HEK293T (cell line): Measurements from ENCODE around the gene PHOX2A.

Experiments
- CTCF ChIA-PET: fragments of 350-600 bp; formaldehyde crosslinking; extraction: SDS; loops from one replicate; lab custom pipeline; 2021; ENCODE audit warnings: antibody characterized with exemption, inconsistent platforms; lab: Yijun Ruan, JAX
- POLR2A ChIA-PET: fragments of 350-600 bp; formaldehyde crosslinking; extraction: SDS; loops from one replicate; lab custom pipeline; 2020; ENCODE audit warnings: antibody characterized with exemption, inconsistent platforms; lab: Yijun Ruan, JAX
- DNase-seq: peaks from one replicate; pipeline ENCODE4 v3.0.0; 2012; ENCODE audit warnings: mixed read lengths; ENCODE audit errors: extremely low spot score
- ARNT ChIP-seq: fragments of 450-650 bp; IDR thresholded peaks from 2 replicates; pipeline ENCODE4 v1.6.1; 2017; ENCODE audit warnings: mild to moderate bottlenecking
- BHLHE40 ChIP-seq: fragments of 450-650 bp; IDR thresholded peaks from 2 replicates; pipeline ENCODE4 v1.6.1; 2016; ENCODE audit warnings: mild to moderate bottlenecking, moderate library complexity, borderline replicate concordance
- CTBP1 ChIP-seq: fragments of 450-650 bp; IDR thresholded peaks from 2 replicates; pipeline ENCODE4 v1.6.1; 2016; ENCODE audit warnings: borderline replicate concordance
- ELF4 ChIP-seq: fragments of 450-650 bp; IDR thresholded peaks from 2 replicates; pipeline ENCODE4 v1.6.1; 2017; ENCODE audit warnings: antibody characterized with exemption
- FOXA1 ChIP-seq: fragments of 450-650 bp; IDR thresholded peaks from 2 replicates; pipeline ENCODE4 v1.6.1; 2016; ENCODE audit warnings: mild to moderate bottlenecking
- FOXK2 ChIP-seq: fragments of 450-650 bp; IDR thresholded peaks from 2 replicates; pipeline ENCODE4 v1.6.1; 2016; ENCODE audit warnings: mild to moderate bottlenecking
- FOXM1 ChIP-seq: fragments of 450-650 bp; IDR thresholded peaks from 2 replicates; pipeline ENCODE4 v1.6.1; 2017; ENCODE audit warnings: mild to moderate bottlenecking, borderline replicate concordance
- HDGF ChIP-seq: fragments of 450-650 bp; IDR thresholded peaks from 2 replicates; pipeline ENCODE4 v1.6.1; 2017; ENCODE audit warnings: antibody characterized with exemption, borderline replicate concordance
- L3MBTL2 ChIP-seq: fragments of 450-650 bp; conservative IDR thresholded peaks from 2 replicates; pipeline ENCODE4 v1.6.1; 2016; ENCODE audit warnings: mild to moderate bottlenecking
- LEF1 ChIP-seq: fragments of 450-650 bp; IDR thresholded peaks from 2 replicates; pipeline ENCODE4 v1.6.1; 2017; ENCODE audit warnings: mild to moderate bottlenecking, borderline replicate concordance
- NFRKB ChIP-seq: fragments of 450-650 bp; IDR thresholded peaks from 2 replicates; pipeline ENCODE4 v1.6.1; 2016; ENCODE audit warnings: mild to moderate bottlenecking, moderate library complexity
- SP1 ChIP-seq: fragments of 450-650 bp; IDR thresholded peaks from 2 replicates; pipeline ENCODE4 v1.6.1; 2017
- SUZ12 ChIP-seq: fragments of 450-650 bp; IDR thresholded peaks from 2 replicates; pipeline ENCODE4 v1.6.1; 2016; ENCODE audit warnings: mild to moderate bottlenecking
- TARDBP ChIP-seq: fragments of 450-650 bp; IDR thresholded peaks from 2 replicates; pipeline ENCODE4 v1.6.1; 2016
- ZNF384 ChIP-seq: fragments of 450-650 bp; IDR thresholded peaks from 2 replicates; pipeline ENCODE4 v1.6.1; 2016
- TF ChIP-seq, protein P1 (sequence below): fragments of 450-650 bp; IDR thresholded peaks from 2 replicates; pipeline ENCODE4 v1.6.1; 2016

PHOX2A gene

DNA sequence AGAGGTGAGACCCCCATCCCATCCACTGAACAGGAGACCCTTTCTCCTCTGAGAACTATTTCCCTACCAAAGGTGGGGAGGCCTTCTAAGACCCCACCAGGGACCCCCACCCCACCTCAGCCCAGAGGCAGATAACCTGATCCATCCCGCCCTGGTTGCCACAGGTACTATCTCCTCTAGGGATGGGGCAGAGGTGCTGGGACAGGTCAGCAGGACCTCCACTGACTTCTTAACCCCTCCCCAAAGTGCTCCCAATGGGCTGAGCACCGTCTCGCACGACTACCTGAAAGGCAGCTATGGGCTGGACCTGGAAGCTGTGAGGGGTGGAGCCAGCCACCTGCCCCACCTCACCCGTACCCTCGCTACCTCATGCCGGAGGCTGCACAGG lies 15.1 kb downstream of the PHOX2A start:
- CTCF ChIA-PET: interaction anchor here (0.7 kb wide), 1 partner anchor 76 kb away, joined by 3 read pairs; no protein-coding TSS in a partner anchor
- TF ChIP-seq ZNF384 (no peak), NFRKB (no peak), CTBP1 (no peak), FOXA1 (no peak), FOXK2 (no peak), L3MBTL2 (no peak), ELF4 (no peak), LEF1 (no peak), TARDBP (no peak), FOXM1 (no peak), HDGF (no peak), BHLHE40 (no peak), SP1 (no peak), SUZ12 (no peak)
- no peak for DNase-seq
- POLR2A ChIA-PET: no interaction called here

DNA sequence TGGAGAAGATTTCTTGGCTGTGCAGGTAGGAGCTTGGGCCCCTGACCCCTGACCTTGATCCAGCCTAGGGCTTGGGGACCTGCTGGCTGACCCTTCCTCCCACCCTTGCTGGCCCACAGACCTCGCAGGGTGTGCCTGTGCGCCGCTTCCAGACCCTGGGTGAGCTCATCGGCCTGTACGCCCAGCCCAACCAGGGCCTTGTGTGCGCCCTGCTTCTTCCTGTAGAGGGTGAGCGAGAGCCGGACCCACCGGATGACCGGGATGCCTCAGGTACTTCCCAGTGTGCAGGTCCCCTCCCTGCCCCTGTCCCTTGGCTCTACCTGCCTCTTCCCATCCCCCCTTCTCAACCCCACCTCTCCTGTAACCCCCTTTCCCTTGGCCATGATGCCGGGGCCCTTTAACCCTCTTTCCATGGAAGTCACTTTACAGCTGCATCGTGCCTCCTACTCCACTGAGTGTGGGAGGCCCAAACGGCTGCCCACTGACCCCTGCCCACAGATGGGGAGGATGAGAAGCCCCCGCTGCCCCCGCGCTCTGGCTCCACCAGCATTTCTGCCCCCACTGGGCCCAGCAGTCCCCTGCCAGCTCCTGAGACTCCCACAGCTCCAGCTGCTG lies 15.6 kb downstream of the PHOX2A start:
- DNase-seq: no peak
- TF ChIP-seq FOXK2: no peak
- ChIA-PET POLR2A (no interaction called here), CTCF (no interaction called here)

DNA sequence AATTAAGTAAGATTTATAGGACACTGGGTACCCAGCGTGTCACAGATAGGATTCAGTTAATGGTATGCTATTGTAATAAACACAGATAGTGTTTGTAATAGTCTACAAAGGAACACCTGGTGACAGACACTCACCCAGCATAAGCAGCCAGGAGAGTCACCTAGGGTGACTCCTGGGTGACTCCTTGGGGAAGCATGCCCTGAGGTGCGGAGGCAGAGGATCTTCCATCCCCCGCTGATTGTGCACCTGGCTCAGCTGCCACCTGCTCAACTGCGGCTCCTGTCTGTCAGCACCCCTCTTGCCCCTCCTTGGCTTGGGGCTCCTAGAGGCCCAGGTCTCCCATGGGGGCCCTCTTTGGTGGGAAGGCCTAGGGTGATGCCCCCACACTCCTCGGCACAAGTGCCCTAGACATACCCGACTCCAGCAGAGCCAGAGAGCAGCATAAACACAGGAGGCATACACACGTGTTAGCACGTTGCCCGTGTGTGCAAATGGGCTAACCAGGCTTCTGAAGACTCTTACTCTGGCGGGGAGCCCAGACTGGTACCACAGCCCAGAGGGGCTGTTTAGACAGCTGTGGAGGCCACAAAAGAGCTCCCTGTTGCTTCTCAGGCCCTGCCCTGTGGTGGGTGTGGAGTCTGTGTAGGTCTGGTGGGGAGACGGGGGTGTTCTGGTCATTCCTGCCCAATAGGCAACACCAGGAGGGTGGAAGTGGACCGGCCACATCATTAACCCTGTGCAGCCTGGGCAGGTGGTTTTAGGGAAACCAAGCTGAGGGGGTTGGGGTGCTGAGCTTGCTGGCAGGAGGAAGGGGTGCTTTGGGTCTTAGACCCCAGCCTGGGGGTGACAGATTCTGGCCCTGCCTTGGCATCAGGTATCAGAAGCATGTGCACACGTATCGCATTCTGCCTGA lies 16.4 kb downstream of the PHOX2A start:
- TF ChIP-seq LEF1 (no peak), NFRKB (no peak), ELF4 (no peak), BHLHE40 (no peak), HDGF (no peak), ARNT (no peak)
- ChIA-PET CTCF (no interaction called here), POLR2A (interaction anchor here (6.4 kb wide), 1 partner anchor 9 kb away, joined by 45 read pairs; no protein-coding TSS in a partner anchor)
- no peak for DNase-seq

DNA sequence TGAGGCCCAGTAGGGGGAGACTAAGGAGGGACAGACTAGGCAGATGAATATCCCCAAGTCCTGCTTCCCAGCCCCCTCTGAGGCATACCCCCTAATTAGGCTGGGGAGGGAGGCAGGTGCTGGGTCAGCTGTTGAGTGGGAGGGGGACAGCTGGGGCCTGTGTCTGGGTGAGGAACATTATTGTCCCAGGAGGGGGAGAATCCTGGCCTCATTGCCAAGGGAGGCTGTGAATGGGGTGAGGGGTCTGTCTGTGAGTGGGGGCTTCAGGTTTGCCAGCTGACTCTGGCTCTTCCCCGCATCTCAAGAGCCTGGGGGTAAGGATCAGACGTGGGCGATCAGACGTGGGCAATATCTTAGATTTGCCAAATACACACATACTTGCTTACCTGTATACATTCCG lies 17.3 kb downstream of the PHOX2A start:
- POLR2A ChIA-PET: interaction anchor here (6.4 kb wide), 1 partner anchor 10 kb away, joined by 45 read pairs; no protein-coding TSS in a partner anchor
- TF ChIP-seq CTBP1: no peak
- CTCF ChIA-PET: no interaction called here
- no peak for DNase-seq

DNA sequence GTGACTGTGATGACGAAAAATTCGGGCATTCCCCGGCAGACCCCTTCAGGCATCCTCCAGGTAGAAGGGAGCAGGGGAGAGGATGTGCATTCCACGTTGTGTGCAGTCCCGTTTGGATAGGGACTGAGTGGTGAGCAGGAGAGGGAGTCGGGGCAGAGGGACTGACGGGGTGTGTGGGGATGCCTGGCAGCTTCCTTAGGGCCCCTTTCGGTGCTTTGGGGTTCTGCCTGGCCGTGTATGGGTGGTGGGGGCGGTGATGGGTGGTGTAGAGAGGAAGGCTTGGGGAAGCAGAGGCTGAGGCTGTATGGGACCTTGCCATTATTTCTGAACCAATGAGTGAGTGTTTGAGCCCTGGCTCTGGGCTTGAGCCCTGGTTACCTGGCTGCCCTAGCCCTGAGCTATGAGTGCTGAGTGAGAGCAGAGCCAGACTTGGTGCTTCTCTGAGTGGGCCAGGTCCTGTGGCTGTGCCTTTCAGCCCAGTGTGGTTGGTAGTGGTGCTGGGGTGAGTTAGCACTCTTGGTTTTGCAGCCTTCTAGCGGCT lies 18.5 kb downstream of the PHOX2A start:
- DNase-seq: no peak

DNA sequence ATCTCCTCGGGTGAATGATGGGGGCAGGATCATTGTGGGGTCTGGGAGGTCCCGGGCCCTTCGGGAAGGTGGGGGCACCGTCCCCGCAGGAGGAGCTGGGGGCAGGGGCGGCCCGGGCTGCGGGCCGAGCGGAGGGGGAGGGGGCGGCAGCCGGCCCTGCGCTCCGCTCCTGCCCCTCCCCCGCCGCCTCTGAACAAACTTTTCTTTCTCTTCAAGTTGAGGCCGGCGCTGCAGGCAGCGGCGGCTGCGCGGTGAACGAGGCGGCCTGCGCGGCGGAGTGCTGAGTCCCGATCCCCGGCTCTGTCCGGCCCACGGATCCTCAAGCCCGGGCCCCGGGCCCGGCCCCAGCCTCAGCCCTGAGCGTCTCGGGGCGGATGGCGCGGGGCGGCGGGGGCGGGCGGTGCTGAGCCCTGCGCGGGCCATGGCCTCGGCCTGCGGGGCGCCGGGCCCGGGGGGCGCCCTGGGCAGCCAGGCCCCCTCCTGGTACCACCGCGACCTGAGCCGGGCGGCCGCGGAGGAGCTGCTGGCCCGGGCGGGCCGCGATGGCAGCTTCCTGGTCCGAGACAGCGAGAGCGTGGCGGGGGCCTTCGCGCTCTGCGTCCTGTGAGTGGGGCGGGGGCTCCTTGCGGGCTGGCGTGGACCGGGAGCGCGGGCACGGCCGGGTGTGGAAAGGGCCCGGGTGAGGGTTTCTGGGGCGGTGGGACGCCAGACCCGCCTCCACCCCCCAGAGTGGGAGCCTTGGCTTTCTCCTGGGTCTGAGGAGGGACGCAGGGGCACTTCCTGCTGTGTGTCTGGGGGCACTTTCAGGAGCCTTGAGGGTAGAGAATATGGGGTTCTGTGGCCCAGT lies 19.2 kb downstream of the PHOX2A start, which contains the start of gene INPPL1:
Gene INPPL1, plus strand, starts transcription at position 204 of the 847 bp plus-strand sequence. Its CDS starts 218 bp downstream, at position 422.
- ChIA-PET POLR2A (interaction anchor here (0.6 to 6.4 kb wide), 3 partner anchors 12 to 35 kb away, joined by 3 to 45 read pairs (median 11); no protein-coding TSS in a partner anchor), CTCF (interaction anchor here (1.6 kb wide), 1 partner anchor 13 kb away, joined by 5 read pairs; no protein-coding TSS in a partner anchor)
- TF ChIP-seq NFRKB: no peak
- no peak for TF ChIP-seq CTBP1
- no peak for TF ChIP-seq ARNT
- no peak for TF ChIP-seq FOXM1
- TF ChIP-seq L3MBTL2: no peak
- TF ChIP-seq FOXA1: no peak
- TF ChIP-seq LEF1: no peak; the same call in 1 of the 2 replicates
- TF ChIP-seq HDGF: no peak
- TF ChIP-seq SP1: no peak
- TF ChIP-seq ZNF384: no peak
- DNase-seq: peak; percentile 38

More for the DNA sequence above, 18.5 kb downstream of the PHOX2A start:
- ChIA-PET CTCF (interaction anchor here (1.6 kb wide), 1 partner anchor 13 kb away, joined by 5 read pairs; no protein-coding TSS in a partner anchor), POLR2A (interaction anchor here (2.6 to 6.4 kb wide), 2 partner anchors 11 to 35 kb away, joined by 11 to 45 read pairs; no protein-coding TSS in a partner anchor)
- TF ChIP-seq FOXM1 (no peak), L3MBTL2 (no peak), TARDBP (no peak), FOXK2 (no peak), LEF1 (no peak), HDGF (no peak), FOXA1 (no peak), ARNT (no peak)
- TF ChIP-seq, protein P1, sequence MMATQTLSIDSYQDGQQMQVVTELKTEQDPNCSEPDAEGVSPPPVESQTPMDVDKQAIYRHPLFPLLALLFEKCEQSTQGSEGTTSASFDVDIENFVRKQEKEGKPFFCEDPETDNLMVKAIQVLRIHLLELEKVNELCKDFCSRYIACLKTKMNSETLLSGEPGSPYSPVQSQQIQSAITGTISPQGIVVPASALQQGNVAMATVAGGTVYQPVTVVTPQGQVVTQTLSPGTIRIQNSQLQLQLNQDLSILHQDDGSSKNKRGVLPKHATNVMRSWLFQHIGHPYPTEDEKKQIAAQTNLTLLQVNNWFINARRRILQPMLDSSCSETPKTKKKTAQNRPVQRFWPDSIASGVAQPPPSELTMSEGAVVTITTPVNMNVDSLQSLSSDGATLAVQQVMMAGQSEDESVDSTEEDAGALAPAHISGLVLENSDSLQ: no peak
